OCI-LY1 (cell line): ENCODE results near the gene SPAG17.

Experiments used
- CTCF ChIP-seq: fragments of 200-600 bp; sonication (generic), shearing (Covaris generic); IDR thresholded peaks from 2 replicates; pipeline ENCODE4 v1.5.1; 2017; ENCODE audit warnings: mild to moderate bottlenecking, antibody characterized with exemption, low read length, moderate library complexity, mixed read lengths
- EZH2 ChIP-seq: fragments of 200-600 bp; sonication (generic), shearing (Covaris generic); IDR thresholded peaks from 2 replicates; pipeline ENCODE4 v1.8.0; 2017; ENCODE audit warnings: borderline replicate concordance, mixed run types, mild to moderate bottlenecking, antibody characterized with exemption, low read length, moderate library complexity, mixed read lengths

GRCh38 chr1:118206966-118207365 lies 21.9 kb upstream of the SPAG17 start:
- no peak for TF ChIP-seq CTCF
- TF ChIP-seq EZH2, result no peak
